Panc1 (cell line): ENCODE results near the gene SKAP1. TPM values are rescaled to one million over a fixed set of nuclear protein-coding genes. Genes with fewer than 3 reads are reported as not detected.

Experiments
- ATAC-seq: fragments of 200-7000 bp; cut with Tn5 transposase; 2 replicates; pipeline ENCODE4 v1.9.1; 2020; ENCODE audit warnings: mild to moderate bottlenecking, moderate library complexity
- BruUV-seq: library from RNA; stranded (reverse); fragments of 400-500 nt; replicated peaks from 2 replicates; lab custom pipeline; 2021; lab: Mats Ljungman, UMichigan
- CTCF ChIA-PET: fragments of 300-600 bp; sonication (Branson Sonifier 250); formaldehyde crosslinking; loops from one replicate; lab custom pipeline; 2022; ENCODE audit warnings: antibody characterized with exemption; lab: Charles Lee
- POLR2A ChIA-PET: fragments of 300-600 bp; sonication (Branson Sonifier 250); formaldehyde crosslinking; loops from one replicate; lab custom pipeline; 2022; ENCODE audit warnings: antibody characterized with exemption; lab: Charles Lee
- DNase-seq: peaks from one replicate; pipeline ENCODE4 v3.0.0-alpha.2; 2010; ENCODE audit warnings: low read depth, low spot score
- H3K27ac ChIP-seq: 2 replicates; pipeline ENCODE4 v1.5.1; 2011; ENCODE audit warnings: mild to moderate bottlenecking, low read length, inconsistent platforms
- H3K27me3 ChIP-seq: fragments of 200-500 bp; sonication (Bioruptor generic); 2 replicates; pipeline ENCODE4 v1.6.0; 2014; ENCODE audit warnings: low read length, inconsistent platforms; ENCODE audit not compliant: control insufficient read depth, insufficient read depth
- H3K36me3 ChIP-seq: fragments of 200-500 bp; sonication (Bioruptor generic); 2 replicates; pipeline ENCODE4 v1.5.1; 2014; ENCODE audit warnings: inconsistent platforms, mild to moderate bottlenecking, low read length, moderate library complexity; ENCODE audit not compliant: control insufficient read depth, insufficient read depth
- H3K4me1 ChIP-seq: 2 replicates; pipeline ENCODE4 v1.5.1; 2011; ENCODE audit warnings: inconsistent platforms, mild to moderate bottlenecking, low read length, moderate library complexity; ENCODE audit not compliant: control insufficient read depth, insufficient read depth
- H3K4me3 ChIP-seq, 2 experiments: 2 replicates each; pipeline ENCODE4 v1.5.1; 2011 to 2012; ENCODE audit warnings: low read depth in 2 of 2, low read length in 2 of 2, mild to moderate bottlenecking in 2 of 2, inconsistent platforms in 1 of 2, moderate library complexity in 1 of 2
- H3K9me3 ChIP-seq: fragments of 200-500 bp; sonication (Bioruptor generic); 2 replicates; pipeline ENCODE4 v1.5.1; 2014; ENCODE audit warnings: low read depth, mild to moderate bottlenecking, inconsistent platforms, low read length, moderate library complexity; ENCODE audit not compliant: control insufficient read depth, insufficient read depth
- CTCF ChIP-seq: fragments of 450-650 bp; IDR thresholded peaks from 2 replicates; pipeline ENCODE4 v1.5.1; 2017; ENCODE audit warnings: mild to moderate bottlenecking
- POLR2AphosphoS5 ChIP-seq: IDR thresholded peaks from 2 replicates; pipeline ENCODE4 v1.6.1; 2012; ENCODE audit warnings: mild to moderate bottlenecking, low read depth, low read length, moderate library complexity
- REST ChIP-seq, 2 experiments: IDR thresholded peaks; 2 replicates each; pipeline ENCODE4 v1.6.1; 2011 to 2012; ENCODE audit warnings: low read depth in 2 of 2, control low read depth in 1 of 2, low read length in 1 of 2, mild to moderate bottlenecking in 1 of 2, moderate library complexity in 1 of 2; ENCODE audit not compliant: insufficient read depth in 1 of 2
- SIN3A ChIP-seq: IDR thresholded peaks from 2 replicates; pipeline ENCODE4 v1.6.1; 2012; ENCODE audit warnings: low read depth, mild to moderate bottlenecking, low read length, moderate library complexity, borderline replicate concordance; ENCODE audit not compliant: insufficient read depth
- TCF7L2 ChIP-seq: IDR thresholded peaks from 2 replicates; pipeline ENCODE4 v1.6.1; 2011; ENCODE audit warnings: mild to moderate bottlenecking, low read depth, low read length, inconsistent platforms
- in situ Hi-C: cut with HindIII; loops from 2 replicates; pipeline ENCODE4 v1.10.0; 2016; ENCODE audit warnings: low sequenced_read_pairs, low pct_unique_long_range_greater_than_20kb
- intact Hi-C: fragments of 100-400 bp; cut with micrococcal nuclease; formaldehyde crosslinking; loops from one replicate; pipeline ENCODE4 v1.10.0; 2022; ENCODE audit not compliant: unreplicated experiment
- total RNA-seq: library from RNA; stranded (reverse); gene quantifications from one replicate; pipeline ENCODE4 v1.2.1, GENCODE V29; 2021; ENCODE audit not compliant: unreplicated experiment

The SKAP1 gene
- total RNA-seq, 1 experiment from 2014 or later: 0.90 TPM

GRCh38 chr17:48385319-48385718, 44.7 kb downstream of the SKAP1 start:
- Histone ChIP-seq H3K27ac (no peak overlapping the region), H3K27me3 (no peaks in the 10 kb centered on the region), H3K9me3 (no peaks in the 10 kb centered on the region), H3K4me1 (no peaks in the 10 kb centered on the region), H3K36me3 (no peaks in the 10 kb centered on the region), H3K4me3 (no peak overlapping the region)
- BruUV-seq: no TSS peak
- in situ Hi-C loops (no loop called here), intact Hi-C loops (no loop called here)
- POLR2A ChIA-PET: no interaction called here
- DNase-seq (no peak), ATAC-seq (no peak)
- CTCF ChIA-PET: interaction anchor here (0.5 kb wide), 1 partner anchor 214 kb away, joined by 10 read pairs; no protein-coding TSS in a partner anchor
- TF ChIP-seq CTCF (no peak), POLR2AphosphoS5 (no peak), TCF7L2 (no peak), REST (IDR thresholded peaks at IDR 0.05; ENCODE audit: insufficient read depth in 1 of 2, low read depth in 2 of 2, low read length in 1 of 2) (no peak), SIN3A (no peak)

DNA sequence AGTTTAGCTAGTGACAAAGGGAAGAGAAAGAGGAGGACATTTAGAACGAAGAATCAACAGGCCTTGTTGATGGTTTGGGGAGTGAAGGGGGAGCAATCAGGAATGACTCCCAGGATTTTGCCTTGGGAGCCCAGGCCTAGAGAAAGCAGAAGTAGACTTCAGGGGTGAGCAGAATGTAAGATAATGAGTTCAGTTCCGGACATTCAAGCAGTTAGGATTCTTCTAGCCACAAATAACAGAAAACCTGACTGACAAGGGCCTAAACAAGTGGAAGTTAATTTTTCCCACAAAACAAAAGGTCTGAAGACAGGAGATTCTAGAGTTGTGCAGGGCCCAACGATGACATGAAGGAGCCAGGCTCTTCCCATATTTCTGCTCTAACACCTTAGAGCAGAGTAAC, 45.9 kb downstream of the SKAP1 start:
- in situ Hi-C loops (no loop called here), intact Hi-C loops (no loop called here)
- Histone ChIP-seq H3K9me3 (no peaks in the 10 kb centered on the region), H3K4me3 (no peak overlapping the region), H3K36me3 (no peaks in the 10 kb centered on the region), H3K27me3 (no peaks in the 10 kb centered on the region), H3K4me1 (no peaks in the 10 kb centered on the region), H3K27ac (no peak overlapping the region)
- ChIA-PET CTCF (no interaction called here), POLR2A (no interaction called here)
- ATAC-seq (no peak), DNase-seq (no peak)
- TF ChIP-seq TCF7L2 (no peak), SIN3A (no peak), POLR2AphosphoS5 (no peak), CTCF (no peak), REST (IDR thresholded peaks at IDR 0.05; ENCODE audit: insufficient read depth in 1 of 2, low read depth in 2 of 2, low read length in 1 of 2) (no peak)
- no TSS peak for BruUV-seq
